Measurements from ENCODE around the gene PLEKHB1. TPM values are rescaled to one million over a fixed set of nuclear protein-coding genes. Genes with fewer than 3 reads are reported as not detected.
"Not testable (repeated sequence)": the region's sequence is repeated elsewhere in the genome, so short reads cannot be mapped to it uniquely, and the experiment has no call there.

PLEKHB1 gene
- total RNA-seq, 3 donors from 2014 or later (not counting 1 experiment from before 2014, with no cell fraction given) = 2.9 to 4.3 (median 3.9) TPM

GRCh38 chr11:73667891-73668290 lies 21.5 kb downstream of the PLEKHB1 start:
- no peak for TF ChIP-seq CTCF (IDR thresholded peaks at IDR 0.05)
- no peaks in the 10 kb centered on the region for H3K4me1 ChIP-seq (ENCODE audit: control insufficient read depth, insufficient read depth, low read length)
- DNase-seq (no peak), ATAC-seq (no peak)
- no peaks in the 10 kb centered on the region for H3K9me3 Mint-ChIP-seq
- intact Hi-C loops (cut with micrococcal nuclease) = no loop called here
- H3K36me3 Mint-ChIP-seq = no peaks in the 10 kb centered on the region
- no peaks in the 10 kb centered on the region for H3K9me3 ChIP-seq (ENCODE audit: control insufficient read depth, insufficient read depth, low read length)
- no peak overlapping the region for H3K4me3 Mint-ChIP-seq
- H3K27ac ChIP-seq (ENCODE audit: low read length) = no peak overlapping the region
- no peaks in the 10 kb centered on the region for H3K4me1 Mint-ChIP-seq
- no peak overlapping the region for H3K27ac Mint-ChIP-seq
- no peak overlapping the region for H3K4me3 ChIP-seq (ENCODE audit: low read length)
- H3K36me3 ChIP-seq (ENCODE audit: control insufficient read depth, insufficient read depth, low read length) = no peaks in the 10 kb centered on the region
- H3K27me3 ChIP-seq (ENCODE audit: control insufficient read depth, insufficient read depth, low read length) = no peaks in the 10 kb centered on the region
- no peaks in the 10 kb centered on the region for H3K27me3 Mint-ChIP-seq (ENCODE audit: low read depth in 2 of 2)
- no CpG with 5 or more reads among the region's 1 CpG for whole genome bisulfite sequencing (ENCODE audit: insufficient coverage)

GRCh38 chr11:73670808-73671207 lies 24.4 kb downstream of the PLEKHB1 start:
- H3K36me3 ChIP-seq (ENCODE audit: control insufficient read depth, insufficient read depth, low read length) = peaks cover 2% of the 10 kb centered on the region
- no peak overlapping the region for H3K4me3 ChIP-seq (ENCODE audit: low read length)
- DNase-seq (no peak), ATAC-seq (no peak)
- H3K9me3 ChIP-seq (ENCODE audit: control insufficient read depth, insufficient read depth, low read length) = no peaks in the 10 kb centered on the region
- WGBS (ENCODE audit: insufficient coverage) = 93% methylated on average over 2 of the region's 3 CpGs
- Mint-ChIP-seq H3K9me3 (no peaks in the 10 kb centered on the region), H3K27me3 (ENCODE audit: low read depth in 2 of 2) (no peaks in the 10 kb centered on the region), H3K36me3 (no peaks in the 10 kb centered on the region), H3K4me3 (no peak overlapping the region), H3K4me1 (no peaks in the 10 kb centered on the region), H3K27ac (no peak overlapping the region)
- H3K4me1 ChIP-seq (ENCODE audit: control insufficient read depth, insufficient read depth, low read length) = no peaks in the 10 kb centered on the region
- no peak for TF ChIP-seq CTCF (IDR thresholded peaks at IDR 0.05)
- H3K27ac ChIP-seq (ENCODE audit: low read length) = no peak overlapping the region
- intact Hi-C loops (cut with micrococcal nuclease) = no loop called here
- H3K27me3 ChIP-seq (ENCODE audit: control insufficient read depth, insufficient read depth, low read length) = no peaks in the 10 kb centered on the region

GRCh38 chr11:73671701-73672100 lies 25.3 kb downstream of the PLEKHB1 start:
- Histone ChIP-seq H3K27ac (ENCODE audit: low read length) (no peak overlapping the region), H3K4me1 (ENCODE audit: control insufficient read depth, insufficient read depth, low read length) (no peaks in the 10 kb centered on the region), H3K9me3 (ENCODE audit: control insufficient read depth, insufficient read depth, low read length) (no peaks in the 10 kb centered on the region), H3K36me3 (ENCODE audit: control insufficient read depth, insufficient read depth, low read length) (peaks cover 3% of the 10 kb centered on the region), H3K4me3 (ENCODE audit: low read length) (no peak overlapping the region), H3K27me3 (ENCODE audit: control insufficient read depth, insufficient read depth, low read length) (no peaks in the 10 kb centered on the region)
- intact Hi-C loops (cut with micrococcal nuclease) = no loop called here
- 90% methylated on average over 6 of the region's 6 CpGs for WGBS (ENCODE audit: insufficient coverage)
- H3K4me1 Mint-ChIP-seq = no peaks in the 10 kb centered on the region
- no peak overlapping the region for H3K4me3 Mint-ChIP-seq
- ATAC-seq = no peak
- TF ChIP-seq CTCF (IDR thresholded peaks at IDR 0.05) = no peak
- H3K27me3 Mint-ChIP-seq (ENCODE audit: low read depth in 2 of 2) = no peaks in the 10 kb centered on the region
- no peaks in the 10 kb centered on the region for H3K9me3 Mint-ChIP-seq
- peaks cover 2% of the 10 kb centered on the region for H3K36me3 Mint-ChIP-seq
- DNase-seq = no peak
- peak overlapping the region; percentile 12 to 43 for H3K27ac Mint-ChIP-seq

- H3K27ac Mint-ChIP-seq; H3K4me1 ChIP-seq (ENCODE audit: control insufficient read depth, insufficient read depth, low read length); intact Hi-C loops (cut with micrococcal nuclease); H3K9me3 Mint-ChIP-seq; H3K4me1 Mint-ChIP-seq; ATAC-seq; DNase-seq; H3K4me3 Mint-ChIP-seq; H3K27ac ChIP-seq (ENCODE audit: low read length); H3K27me3 ChIP-seq (ENCODE audit: control insufficient read depth, insufficient read depth, low read length); H3K9me3 ChIP-seq (ENCODE audit: control insufficient read depth, insufficient read depth, low read length); H3K27me3 Mint-ChIP-seq (ENCODE audit: low read depth in 2 of 2); H3K4me3 ChIP-seq (ENCODE audit: low read length): not testable (repeated sequence)
- WGBS (ENCODE audit: insufficient coverage) = no CpG with 5 or more reads among the region's 5 CpGs
- peaks cover 15% of the 10 kb centered on the region for H3K36me3 ChIP-seq (ENCODE audit: control insufficient read depth, insufficient read depth, low read length)
- peaks cover 11% of the 10 kb centered on the region for H3K36me3 Mint-ChIP-seq
These were observed 30.2 kb downstream of the PLEKHB1 start for GRCh38 chr11:73676552-73676951.

All from natural killer cell (primary cell).